HG03521 (cell line): ENCODE data around the gene GNAQ.

Source experiments
- ATAC-seq: cut with Tn5 transposase; IDR thresholded peaks from one replicate; pipeline ENCODE4 v1.9.1; 2021; ENCODE audit warnings: mild to moderate bottlenecking, moderate library complexity; ENCODE audit not compliant: unreplicated experiment

GNAQ gene

DNA sequence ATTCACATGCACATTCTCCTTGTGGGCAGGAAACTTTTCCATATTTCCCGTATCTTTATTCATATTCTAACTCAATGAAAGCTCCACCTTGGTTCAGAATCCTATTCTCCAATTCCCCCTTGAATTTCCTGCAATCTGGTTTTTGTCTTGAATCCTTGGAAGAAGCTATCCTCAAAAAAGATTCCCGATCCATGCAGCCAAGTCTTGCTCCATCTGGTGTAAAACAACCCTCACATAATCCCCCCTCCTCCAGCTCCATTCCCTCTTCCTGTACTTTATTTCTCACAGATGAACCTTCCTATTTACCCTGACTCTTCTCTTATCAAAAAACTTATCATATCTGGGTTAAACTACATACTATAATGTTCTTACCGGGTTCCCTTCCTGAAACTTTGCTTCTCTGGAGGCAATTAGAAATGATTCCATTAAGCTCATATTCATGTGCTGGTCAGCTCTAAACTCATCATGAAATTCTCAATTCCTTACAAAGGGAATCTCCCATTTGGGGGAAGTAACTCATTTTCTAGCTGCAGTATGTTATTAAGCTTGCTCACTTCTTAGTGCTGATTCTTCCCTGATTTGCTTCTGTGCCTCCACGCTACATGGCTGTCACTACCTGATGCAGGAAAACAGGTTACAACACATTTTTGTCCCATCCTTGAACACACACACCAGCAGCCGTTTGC lies 81.7 kb downstream of the GNAQ start:
- ATAC-seq, result no peak

DNA sequence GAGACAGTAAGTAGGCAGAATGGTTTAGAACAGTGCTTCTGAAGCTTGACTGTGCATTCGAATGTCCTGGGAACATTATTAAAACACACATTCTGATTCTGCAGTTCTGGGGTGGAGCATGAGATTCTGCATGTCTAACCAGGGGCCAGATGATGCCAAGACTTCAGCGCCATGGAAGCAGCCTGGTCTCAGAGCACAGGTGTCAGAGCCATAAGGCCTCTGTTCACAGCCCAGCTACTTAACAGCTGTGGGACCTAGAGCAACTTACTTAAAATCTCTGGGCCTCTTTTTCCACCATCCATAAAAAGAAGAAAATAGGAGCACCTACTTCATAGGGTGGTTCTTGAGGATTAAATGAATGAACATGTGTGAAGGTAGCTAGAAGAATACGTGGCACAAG lies 84.0 kb downstream of the GNAQ start:
- ATAC-seq, result no peak

DNA sequence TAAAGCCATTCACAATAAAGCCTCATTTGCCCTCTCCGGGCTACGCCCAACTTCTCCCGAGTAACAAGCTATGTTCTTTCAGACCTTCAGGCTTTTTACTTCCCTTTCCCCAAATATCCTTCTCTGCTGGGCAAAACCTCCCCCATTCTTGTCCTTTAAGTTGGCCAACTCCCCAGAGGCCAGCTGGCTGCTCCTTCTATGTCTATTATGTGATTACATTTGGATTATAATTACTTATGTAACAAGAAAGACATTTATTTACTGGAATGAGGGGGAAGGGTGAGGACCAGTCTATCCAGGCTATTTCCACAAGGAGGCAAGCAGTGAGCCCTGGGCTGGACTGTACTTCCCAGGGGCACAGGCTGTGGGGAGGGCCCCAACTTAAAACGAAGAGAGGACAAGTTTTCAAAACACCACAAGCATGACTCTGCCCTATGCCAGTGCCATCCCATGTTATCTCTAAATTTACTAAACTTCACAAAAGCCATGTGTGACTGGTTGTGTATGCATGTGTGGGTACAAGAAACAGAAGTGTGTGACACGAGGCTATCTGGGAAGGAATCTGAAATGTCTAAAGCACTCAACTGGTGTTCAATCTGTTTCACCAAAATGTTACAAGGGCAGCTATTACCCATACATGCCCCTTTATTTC lies 84.5 kb downstream of the GNAQ start:
- no peak for ATAC-seq

DNA sequence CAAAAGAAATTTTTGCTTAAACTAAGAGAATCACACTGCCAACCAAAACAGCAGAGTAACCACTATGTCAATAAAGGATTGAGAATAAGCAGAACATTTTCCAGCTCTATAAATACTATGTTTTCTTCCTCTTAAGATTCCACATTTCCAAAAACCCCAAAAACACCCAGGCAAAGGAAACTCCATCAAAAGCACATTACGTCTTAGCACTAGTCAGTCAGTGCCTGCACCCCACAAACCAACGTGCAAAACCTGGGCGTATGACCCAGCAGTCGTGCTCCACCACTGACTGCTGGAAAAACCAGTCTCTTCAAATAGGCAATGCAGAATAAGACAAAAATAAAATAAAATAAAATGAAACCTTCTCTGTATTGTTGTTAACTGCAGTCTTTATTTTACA lies 85.3 kb downstream of the GNAQ start:
- no peak for ATAC-seq

DNA sequence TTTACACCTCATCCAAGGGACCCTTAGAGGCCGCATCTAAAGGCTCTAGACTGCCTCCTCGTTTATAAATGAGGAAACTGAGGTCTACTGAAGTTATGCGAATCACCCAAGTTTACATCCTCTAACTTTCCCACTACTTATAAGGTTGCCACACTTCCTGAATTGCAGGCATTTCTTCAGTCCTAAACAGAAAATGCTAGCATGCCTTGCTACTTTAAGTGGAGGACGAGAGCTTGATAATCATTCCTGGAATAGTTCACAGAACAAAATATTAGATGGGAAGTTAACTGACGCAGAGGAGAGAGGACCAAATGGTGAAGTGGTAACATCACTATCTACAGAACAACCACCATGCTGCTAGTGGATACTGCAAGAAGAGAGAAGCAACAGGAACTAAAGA lies 85.8 kb downstream of the GNAQ start:
- ATAC-seq, result no peak

DNA sequence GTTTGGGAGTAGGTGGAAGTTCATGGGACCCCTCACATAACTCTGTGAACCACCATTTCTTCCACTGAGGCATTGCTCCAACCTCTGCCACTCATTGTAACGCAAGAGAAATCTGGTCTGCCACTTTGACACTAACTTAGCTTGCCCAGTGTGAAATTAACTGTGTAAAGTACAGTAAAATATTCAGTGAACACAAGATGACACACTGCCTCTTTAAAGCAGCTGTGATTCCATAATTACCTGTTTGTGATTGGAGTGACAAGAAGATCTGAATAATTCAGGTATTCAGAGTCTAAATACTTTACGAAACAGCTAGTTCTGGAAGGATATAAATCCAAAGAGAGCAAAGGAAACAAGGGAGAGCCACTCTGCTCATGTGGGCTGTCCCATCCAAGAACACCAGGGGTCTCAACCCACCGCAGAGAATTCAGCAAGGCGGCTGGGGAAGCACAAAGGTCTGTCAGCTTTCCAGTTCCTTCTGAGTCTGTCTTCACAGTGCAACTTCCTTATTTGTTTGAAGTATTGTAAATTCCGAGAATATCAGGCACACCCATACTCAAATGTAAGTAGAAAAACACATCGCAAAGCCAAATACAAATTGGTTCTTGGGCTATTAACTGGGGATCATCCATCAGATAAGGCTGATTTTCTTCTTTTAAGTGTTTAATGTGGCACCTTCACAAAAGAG lies 86.9 kb downstream of the GNAQ start:
- ATAC-seq, result no peak

DNA sequence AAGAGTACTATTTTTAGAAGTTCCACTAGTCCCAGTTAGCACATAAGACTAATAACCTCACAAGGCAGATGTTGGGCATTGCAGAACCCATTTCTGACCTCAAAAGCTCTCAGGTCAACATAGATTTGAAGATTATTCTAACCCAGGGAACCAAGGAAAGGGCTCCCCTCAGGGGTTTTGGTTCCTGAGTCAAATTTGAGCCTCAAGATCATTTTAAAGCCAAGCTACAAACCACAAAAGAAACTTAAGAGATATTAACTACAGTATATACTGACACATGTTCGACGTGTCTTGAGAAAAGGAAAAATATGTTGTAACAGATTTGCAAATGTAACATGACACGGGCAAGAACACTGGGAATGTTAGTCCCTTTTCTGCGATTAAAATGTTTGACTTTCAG lies 88.6 kb downstream of the GNAQ start:
- ATAC-seq, result no peak

DNA sequence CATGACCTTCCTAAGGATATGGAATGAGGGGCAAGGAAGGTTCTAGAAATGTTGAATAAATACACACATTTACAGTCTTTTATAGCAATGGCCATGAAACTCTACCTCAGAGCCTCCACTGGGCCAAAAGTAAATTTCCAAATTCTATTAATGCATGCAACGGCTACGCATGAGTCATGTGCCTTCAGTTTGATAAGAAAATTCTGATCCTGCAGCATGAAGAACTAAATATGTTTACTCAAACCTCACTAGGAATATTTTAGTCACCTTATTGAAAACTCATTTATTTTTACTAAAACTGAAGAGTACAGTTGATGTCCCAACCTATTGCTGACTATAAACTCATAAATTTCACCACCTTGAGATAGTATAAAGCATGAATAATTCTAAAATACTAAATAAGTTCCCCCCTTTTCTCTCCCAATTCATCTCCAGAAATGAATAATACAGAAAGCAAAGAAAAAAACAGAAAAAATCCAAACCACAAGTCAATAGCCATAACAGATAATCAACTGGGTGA lies 92.4 kb downstream of the GNAQ start:
- ATAC-seq, result no peak

DNA sequence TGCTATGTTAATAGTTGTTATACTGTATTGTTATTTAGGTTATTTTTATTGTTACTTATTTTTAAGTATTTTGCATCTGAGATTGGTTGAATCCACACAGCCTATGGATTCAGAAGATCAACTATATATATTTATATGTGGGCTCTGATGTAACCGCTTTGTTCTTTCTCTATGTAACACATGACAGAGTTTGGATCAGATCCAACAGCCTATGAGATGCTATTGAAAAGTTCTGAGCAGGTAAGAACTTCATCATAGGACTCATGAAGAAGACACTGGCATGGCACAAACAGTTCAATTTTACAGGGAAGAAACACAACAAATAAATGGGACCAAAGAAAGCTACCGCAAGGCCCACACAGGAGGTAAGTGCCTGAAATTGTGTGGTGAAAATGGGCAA lies 93.4 kb downstream of the GNAQ start:
- ATAC-seq, result no peak

DNA sequence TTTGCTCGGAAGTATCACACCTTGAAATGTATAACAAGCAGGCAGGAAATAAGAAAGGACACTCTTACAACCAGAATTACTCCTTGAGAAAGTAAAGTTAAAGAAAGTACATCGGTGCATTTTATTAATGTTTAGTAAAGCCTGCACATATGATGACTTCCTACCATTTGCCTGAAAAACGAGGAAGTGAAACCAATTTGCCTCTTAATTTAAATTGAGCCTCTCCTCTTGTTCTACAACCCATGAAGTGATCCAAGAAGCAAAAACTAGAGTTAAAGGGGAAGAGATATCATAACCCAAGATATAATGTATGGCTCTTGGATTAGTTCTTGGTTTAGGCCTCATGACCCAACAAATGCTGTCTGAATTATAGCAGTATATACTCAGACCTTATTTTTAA lies 95.6 kb downstream of the GNAQ start:
- no peak for ATAC-seq

DNA sequence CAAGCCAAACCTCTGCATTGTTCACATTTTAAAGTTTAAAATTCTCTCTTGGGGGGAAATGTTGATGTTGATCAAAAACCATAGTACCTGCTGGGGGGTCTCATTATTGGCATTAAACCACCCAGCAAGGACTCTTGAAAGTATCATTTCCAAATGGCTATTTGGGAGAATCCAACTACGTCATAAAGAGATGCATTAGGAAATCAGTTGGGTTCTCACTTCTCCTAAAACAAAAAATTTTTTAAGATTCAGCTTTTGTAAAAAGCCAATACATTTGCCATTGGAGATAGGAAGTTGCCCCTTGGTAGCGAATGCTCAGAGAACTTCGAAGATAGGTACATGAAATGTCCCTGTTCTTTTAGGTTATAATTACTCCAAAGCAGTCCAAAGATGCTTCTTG lies 96.4 kb downstream of the GNAQ start:
- no peak for ATAC-seq

DNA sequence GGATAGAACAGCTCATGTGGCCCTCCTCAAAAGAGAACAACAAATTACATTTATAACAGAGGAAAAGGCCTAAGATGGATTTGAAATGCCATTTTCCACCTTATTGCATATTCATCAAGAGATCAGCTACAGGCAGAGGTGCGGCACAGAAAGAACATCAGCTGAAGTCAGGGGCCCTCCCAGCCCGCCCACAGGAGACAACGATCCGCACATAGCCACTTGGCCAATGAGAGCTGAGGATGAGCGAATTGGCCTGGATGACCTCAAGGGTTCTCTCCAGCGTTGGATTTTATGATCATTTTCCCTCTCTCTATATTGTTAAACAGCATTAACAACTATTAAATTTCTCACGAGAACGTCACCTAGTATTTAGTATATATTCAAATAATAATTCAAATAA lies 97.6 kb downstream of the GNAQ start:
- no peak for ATAC-seq

DNA sequence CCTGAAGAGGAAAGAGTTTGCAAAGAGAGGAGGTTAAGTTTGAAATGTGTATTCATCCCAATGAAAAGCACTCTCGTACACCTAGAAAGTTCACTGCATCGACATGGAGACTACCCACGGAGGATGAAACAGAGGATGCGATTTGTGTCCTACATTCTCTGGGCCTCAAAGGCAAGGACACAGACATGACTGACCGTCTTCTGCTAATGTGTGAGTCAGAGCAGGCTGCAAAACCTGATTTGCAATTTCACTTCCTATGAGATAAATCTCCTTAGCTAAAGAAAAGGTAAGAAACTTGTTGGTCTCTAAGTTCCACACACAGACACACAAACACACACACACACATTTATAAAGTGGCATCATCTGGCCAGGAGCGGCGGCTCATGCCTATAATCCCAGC lies 98.6 kb downstream of the GNAQ start:
- no peak for ATAC-seq

DNA sequence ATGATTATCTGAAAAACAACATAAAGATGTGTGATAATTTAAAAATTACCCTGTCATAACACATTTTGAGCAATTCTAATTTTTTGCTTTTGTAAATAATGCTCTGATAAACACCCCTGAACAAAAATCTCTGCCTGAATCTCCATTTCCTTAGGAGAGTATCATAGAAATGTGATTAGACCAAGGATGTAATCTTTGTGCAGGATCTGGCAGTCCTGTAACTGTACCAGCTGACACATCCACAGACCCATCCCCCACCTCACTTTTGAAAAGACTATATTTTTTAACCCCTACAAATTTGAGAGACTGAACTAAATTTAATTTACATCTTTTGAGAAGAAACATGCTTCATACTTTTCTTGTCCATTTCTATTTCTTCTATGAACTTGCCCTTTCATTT lies 101.7 kb downstream of the GNAQ start:
- ATAC-seq, result no peak

DNA sequence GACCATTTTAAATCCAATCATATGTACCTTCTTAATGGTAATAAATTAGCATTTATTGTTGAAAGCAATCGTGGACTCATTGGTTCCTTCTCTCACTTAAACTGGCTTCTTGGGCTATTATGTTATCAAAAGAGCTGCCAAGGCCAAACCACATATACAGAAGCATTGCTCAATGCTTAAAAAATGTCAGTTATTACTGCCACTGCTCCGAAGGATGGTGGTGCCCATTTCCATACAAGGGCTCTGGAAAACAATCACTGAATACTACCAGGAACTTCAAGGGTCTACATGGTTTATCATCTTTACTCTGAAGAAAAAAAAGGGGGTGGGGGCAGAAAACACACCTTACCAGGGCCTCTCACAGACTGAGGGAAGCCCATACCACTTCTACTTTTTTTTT lies 104.3 kb downstream of the GNAQ start:
- ATAC-seq, result no peak

DNA sequence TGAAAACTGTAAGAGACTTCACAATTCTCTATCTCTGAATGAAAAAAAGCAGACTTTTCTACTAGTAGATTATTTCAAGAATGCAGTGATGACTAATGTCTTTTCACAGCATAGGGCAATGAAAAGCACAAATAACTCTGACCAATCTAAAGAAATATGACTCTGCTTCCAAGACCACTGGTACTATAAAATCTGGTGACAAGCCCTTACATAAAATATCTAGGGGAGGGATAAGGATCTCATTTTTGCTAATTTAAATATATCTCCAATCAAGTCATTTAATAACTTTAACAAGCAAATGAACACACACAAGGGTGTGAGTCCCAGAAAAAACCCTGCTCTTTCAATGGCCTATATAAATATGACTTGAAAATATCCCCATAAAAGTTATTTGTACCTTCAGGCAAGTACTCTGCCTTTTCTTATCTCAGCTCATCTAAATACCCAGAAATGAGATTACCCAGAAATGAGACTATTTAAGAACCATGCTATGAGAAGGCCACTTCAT lies 105.2 kb downstream of the GNAQ start:
- no peak for ATAC-seq

DNA sequence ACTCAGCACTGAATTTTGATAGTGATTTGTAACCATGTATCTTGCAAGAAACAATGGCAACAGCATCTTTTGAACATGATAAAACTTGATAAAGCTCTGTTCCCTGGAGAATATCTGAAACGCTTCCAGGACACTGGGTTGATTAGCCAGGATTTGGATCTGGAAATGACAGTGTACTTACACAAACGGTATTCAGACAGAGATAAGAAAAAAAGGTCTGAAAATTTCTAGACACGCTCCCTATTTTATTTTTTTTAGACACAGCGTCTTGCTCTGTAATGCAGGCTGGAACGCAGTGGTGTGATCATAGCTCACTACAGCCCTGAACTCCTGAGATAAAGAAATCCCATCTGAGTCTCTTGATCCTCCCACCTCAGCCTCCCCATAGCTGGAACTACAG lies 109.0 kb downstream of the GNAQ start:
- ATAC-seq, result no peak

DNA sequence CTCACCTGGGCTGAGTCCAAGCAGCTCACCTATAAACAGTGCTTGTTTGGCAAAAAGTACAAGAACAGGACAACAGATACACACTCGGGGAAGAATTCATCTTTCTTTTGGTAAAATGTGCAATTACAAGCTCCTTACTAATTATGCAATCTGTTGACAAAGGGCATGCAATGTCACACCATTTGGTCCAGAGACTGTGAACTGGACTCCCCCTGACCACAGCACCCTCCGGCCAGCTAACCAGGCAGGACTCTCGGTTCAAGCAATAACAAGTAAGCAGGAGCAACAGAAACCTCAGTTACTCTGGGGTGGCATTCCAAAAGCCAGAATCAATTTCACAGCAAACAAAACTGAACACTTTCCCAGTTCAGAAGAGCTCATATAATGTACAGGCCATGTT lies 113.8 kb downstream of the GNAQ start:
- no peak for ATAC-seq

DNA sequence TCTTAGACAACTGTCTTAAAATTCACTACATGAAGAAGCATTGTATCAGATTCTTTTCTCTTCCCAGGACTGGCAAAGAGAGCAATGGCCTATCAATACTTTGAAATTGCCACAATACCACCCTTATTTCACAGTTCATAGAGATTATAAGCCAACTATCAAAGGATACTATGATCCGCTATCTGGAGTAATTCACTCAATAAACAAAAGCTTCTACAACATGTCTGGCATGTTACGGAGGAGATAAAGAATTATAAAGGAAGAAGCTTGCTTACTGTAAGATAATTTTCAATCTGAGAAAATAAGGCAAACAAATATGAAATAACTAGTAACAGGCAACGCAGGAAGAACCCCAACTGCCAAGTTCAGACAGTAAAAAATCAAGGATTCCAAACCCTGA lies 114.8 kb downstream of the GNAQ start:
- no peak for ATAC-seq

DNA sequence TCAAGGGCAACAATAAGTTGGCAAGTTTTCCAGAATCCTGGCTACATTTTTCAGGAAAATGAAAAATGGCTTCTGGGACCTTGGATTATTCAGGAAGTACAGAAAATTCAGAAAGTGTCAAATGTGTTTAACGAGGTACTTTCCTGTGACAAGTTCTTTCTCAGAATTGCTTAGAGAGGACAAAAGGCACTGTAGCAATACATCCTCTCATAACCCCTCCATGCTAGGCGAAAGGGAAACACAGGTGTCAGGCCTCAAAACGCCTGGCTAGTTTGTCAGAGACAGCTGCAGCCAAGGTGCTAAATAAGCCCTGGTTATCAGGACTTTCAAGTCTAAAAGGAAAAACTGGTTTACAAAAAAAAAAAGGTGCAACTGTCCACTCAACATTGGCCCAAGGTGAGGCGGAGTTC lies 115.2 kb downstream of the GNAQ start:
- no peak for ATAC-seq

DNA sequence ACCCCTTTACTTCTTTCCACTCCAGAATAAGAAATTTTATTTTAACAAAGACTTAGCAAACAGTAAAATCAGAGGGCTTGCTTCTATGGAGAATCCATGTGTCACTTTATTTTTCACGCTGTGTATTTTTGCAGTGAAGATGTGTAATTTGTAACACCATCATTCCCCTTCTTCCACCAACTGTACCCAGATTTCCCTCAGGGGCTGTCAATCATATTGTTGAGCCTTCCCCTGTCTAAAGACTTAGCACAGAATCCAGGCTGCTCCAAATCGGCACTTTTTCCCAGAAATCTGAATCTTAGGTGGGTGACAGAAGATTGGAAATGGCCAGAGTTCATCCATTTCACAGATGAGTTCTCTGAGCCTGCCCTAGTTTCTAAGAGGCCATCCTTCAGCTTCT lies 115.9 kb downstream of the GNAQ start:
- ATAC-seq, result no peak
